HEK293 (cell line): ENCODE measurements around the gene CADM1.

ENCODE experiments used
- YY1 ChIP-seq: fragments of 450-650 bp; formaldehyde crosslinking; IDR thresholded peaks from 2 replicates; pipeline ENCODE4 v1.5.1; 2018; ENCODE audit warnings: missing biosample characterization, missing genetic modification characterization
- ZFP41 ChIP-seq: fragments of 450-650 bp; formaldehyde crosslinking; IDR thresholded peaks from 2 replicates; pipeline ENCODE4 v1.5.1; 2016; ENCODE audit warnings: missing biosample characterization, missing genetic modification characterization, borderline replicate concordance
- ZNF169 ChIP-seq: fragments of 450-650 bp; formaldehyde crosslinking; IDR thresholded peaks from 2 replicates; pipeline ENCODE4 v1.5.1; 2016; ENCODE audit warnings: missing biosample characterization, missing genetic modification characterization
- ZNF174 ChIP-seq: fragments of 450-650 bp; formaldehyde crosslinking; IDR thresholded peaks from 2 replicates; pipeline ENCODE4 v1.5.0; 2017; ENCODE audit warnings: missing biosample characterization, mild to moderate bottlenecking, missing genetic modification characterization
- ZNF677 ChIP-seq: fragments of 450-650 bp; IDR thresholded peaks from 2 replicates; pipeline ENCODE4 v1.5.0; 2018; ENCODE audit warnings: missing biosample characterization, mild to moderate bottlenecking, missing genetic modification characterization, moderate library complexity
- ZNF792 ChIP-seq: fragments of 450-650 bp; formaldehyde crosslinking; IDR thresholded peaks from 2 replicates; pipeline ENCODE4 v1.5.1; 2016; ENCODE audit warnings: missing biosample characterization, missing genetic modification characterization
- TF ChIP-seq, protein P1 (sequence below): fragments of 450-650 bp; formaldehyde crosslinking; IDR thresholded peaks from 2 replicates; pipeline ENCODE4 v1.5.1; 2016; ENCODE audit warnings: missing biosample characterization, missing genetic modification characterization
- TF ChIP-seq, protein P2 (sequence below): fragments of 450-650 bp; formaldehyde crosslinking; IDR thresholded peaks from 2 replicates; pipeline ENCODE4 v1.5.1; 2016; ENCODE audit warnings: missing biosample characterization, missing genetic modification characterization
- TF ChIP-seq, protein P3 (sequence below): fragments of 450-650 bp; formaldehyde crosslinking; IDR thresholded peaks from 2 replicates; pipeline ENCODE4 v1.5.1; 2017; ENCODE audit warnings: missing biosample characterization, mild to moderate bottlenecking, missing genetic modification characterization, moderate library complexity
- TF ChIP-seq, protein P4 (sequence below): fragments of 450-650 bp; IDR thresholded peaks from 2 replicates; pipeline ENCODE4 v1.5.1; 2018; ENCODE audit warnings: missing biosample characterization, mild to moderate bottlenecking, missing genetic modification characterization
- TF ChIP-seq, protein P5 (sequence below): fragments of 450-650 bp; formaldehyde crosslinking; IDR thresholded peaks from 2 replicates; pipeline ENCODE4 v1.5.1; 2016; ENCODE audit warnings: missing biosample characterization, missing genetic modification characterization, low read depth
- TF ChIP-seq, protein P6 (sequence below): IDR thresholded peaks from 2 replicates; pipeline ENCODE4 v1.6.1; 2011; ENCODE audit warnings: mild to moderate bottlenecking, low read depth, low read length, borderline replicate concordance

DNA sequence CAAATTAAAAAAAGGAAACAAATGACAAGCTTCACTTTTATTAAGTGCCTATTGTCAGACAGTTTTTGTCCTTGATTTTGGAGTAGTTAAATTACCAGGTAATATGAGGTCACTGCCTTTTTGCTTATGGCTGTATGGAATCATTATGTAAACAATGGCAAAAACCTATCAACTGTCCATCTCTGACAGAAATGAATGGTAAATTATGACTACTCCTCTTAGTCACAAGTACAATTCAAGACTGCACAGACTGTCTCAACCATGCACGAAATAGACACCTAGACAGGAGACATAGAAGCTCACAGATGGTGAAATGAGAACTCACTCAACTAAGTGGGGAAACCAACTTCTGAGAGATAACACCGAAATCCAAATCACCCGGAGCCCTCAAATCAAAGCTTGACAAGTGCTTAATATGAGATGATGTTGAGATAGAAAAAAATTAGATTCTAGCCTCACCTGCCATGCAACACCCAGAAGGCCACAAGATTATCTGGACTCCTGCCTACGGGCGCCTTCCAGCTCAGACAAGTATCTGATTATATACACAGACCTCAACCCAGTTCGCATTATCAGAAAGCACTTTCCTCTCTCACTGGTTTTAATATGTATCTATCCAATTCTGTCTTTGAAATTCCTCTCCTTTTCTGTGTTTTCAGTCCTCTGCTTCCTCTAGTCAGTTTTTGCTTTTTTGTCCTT lies 199.3 kb downstream of the CADM1 start:
- TF ChIP-seq, protein P1, sequence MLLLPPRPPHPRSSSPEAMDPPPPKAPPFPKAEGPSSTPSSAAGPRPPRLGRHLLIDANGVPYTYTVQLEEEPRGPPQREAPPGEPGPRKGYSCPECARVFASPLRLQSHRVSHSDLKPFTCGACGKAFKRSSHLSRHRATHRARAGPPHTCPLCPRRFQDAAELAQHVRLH (tag by site-specific recombination), result no peak
- TF ChIP-seq, protein P2, sequence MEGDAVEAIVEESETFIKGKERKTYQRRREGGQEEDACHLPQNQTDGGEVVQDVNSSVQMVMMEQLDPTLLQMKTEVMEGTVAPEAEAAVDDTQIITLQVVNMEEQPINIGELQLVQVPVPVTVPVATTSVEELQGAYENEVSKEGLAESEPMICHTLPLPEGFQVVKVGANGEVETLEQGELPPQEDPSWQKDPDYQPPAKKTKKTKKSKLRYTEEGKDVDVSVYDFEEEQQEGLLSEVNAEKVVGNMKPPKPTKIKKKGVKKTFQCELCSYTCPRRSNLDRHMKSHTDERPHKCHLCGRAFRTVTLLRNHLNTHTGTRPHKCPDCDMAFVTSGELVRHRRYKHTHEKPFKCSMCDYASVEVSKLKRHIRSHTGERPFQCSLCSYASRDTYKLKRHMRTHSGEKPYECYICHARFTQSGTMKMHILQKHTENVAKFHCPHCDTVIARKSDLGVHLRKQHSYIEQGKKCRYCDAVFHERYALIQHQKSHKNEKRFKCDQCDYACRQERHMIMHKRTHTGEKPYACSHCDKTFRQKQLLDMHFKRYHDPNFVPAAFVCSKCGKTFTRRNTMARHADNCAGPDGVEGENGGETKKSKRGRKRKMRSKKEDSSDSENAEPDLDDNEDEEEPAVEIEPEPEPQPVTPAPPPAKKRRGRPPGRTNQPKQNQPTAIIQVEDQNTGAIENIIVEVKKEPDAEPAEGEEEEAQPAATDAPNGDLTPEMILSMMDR (tag by site-specific recombination), result no peak
- TF ChIP-seq YY1 (tag by site-specific recombination) (no peak), ZFP41 (tag by site-specific recombination) (no peak), ZNF677 (no peak), ZNF174 (tag by site-specific recombination) (no peak), ZNF169 (tag by site-specific recombination) (no peak), ZNF792 (tag by site-specific recombination) (no peak)
- TF ChIP-seq, protein P3, sequence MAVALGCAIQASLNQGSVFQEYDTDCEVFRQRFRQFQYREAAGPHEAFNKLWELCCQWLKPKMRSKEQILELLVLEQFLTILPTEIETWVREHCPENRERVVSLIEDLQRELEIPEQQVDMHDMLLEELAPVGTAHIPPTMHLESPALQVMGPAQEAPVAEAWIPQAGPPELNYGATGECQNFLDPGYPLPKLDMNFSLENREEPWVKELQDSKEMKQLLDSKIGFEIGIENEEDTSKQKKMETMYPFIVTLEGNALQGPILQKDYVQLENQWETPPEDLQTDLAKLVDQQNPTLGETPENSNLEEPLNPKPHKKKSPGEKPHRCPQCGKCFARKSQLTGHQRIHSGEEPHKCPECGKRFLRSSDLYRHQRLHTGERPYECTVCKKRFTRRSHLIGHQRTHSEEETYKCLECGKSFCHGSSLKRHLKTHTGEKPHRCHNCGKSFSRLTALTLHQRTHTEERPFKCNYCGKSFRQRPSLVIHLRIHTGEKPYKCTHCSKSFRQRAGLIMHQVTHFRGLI, result no peak
- TF ChIP-seq, protein P4, sequence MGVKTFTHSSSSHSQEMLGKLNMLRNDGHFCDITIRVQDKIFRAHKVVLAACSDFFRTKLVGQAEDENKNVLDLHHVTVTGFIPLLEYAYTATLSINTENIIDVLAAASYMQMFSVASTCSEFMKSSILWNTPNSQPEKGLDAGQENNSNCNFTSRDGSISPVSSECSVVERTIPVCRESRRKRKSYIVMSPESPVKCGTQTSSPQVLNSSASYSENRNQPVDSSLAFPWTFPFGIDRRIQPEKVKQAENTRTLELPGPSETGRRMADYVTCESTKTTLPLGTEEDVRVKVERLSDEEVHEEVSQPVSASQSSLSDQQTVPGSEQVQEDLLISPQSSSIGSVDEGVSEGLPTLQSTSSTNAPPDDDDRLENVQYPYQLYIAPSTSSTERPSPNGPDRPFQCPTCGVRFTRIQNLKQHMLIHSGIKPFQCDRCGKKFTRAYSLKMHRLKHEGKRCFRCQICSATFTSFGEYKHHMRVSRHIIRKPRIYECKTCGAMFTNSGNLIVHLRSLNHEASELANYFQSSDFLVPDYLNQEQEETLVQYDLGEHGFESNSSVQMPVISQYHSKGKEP, result no peak
- TF ChIP-seq, protein P5, sequence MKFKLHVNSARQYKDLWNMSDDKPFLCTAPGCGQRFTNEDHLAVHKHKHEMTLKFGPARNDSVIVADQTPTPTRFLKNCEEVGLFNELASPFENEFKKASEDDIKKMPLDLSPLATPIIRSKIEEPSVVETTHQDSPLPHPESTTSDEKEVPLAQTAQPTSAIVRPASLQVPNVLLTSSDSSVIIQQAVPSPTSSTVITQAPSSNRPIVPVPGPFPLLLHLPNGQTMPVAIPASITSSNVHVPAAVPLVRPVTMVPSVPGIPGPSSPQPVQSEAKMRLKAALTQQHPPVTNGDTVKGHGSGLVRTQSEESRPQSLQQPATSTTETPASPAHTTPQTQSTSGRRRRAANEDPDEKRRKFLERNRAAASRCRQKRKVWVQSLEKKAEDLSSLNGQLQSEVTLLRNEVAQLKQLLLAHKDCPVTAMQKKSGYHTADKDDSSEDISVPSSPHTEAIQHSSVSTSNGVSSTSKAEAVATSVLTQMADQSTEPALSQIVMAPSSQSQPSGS (tag by site-specific recombination), result 0 out of 2 replicates have a peak, but pooled peaks have one; percentile 6
- TF ChIP-seq, protein P6, sequence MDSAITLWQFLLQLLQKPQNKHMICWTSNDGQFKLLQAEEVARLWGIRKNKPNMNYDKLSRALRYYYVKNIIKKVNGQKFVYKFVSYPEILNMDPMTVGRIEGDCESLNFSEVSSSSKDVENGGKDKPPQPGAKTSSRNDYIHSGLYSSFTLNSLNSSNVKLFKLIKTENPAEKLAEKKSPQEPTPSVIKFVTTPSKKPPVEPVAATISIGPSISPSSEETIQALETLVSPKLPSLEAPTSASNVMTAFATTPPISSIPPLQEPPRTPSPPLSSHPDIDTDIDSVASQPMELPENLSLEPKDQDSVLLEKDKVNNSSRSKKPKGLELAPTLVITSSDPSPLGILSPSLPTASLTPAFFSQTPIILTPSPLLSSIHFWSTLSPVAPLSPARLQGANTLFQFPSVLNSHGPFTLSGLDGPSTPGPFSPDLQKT, result no peak
